Inflammatory macrophage treated with lipopolysaccharide for 1 hour (primary cell): ENCODE results near the gene TMED5.
A peak's percentile ranks its signal among the peaks of the same experiment; 100 is the strongest.
"Not testable (repeated sequence)": the region's sequence is repeated elsewhere in the genome, so short reads cannot be mapped to it uniquely, and the experiment has no call there.

Experiments used
- DNase-seq, 2 donors: peaks; one replicate each; pipeline ENCODE4 v3.0.0-alpha.2; 2020 to 2022

The TMED5 gene

GRCh38 chr1:93171549-93172034 lies 8.6 kb downstream of the TMED5 start:
- DNase-seq: no peak

GRCh38 chr1:93170141-93170678 lies 10.0 kb downstream of the TMED5 start:
- not testable (repeated sequence) for DNase-seq

GRCh38 chr1:93167006-93167405 lies 13.2 kb downstream of the TMED5 start:
- no peak for DNase-seq

GRCh38 chr1:93165895-93166294 lies 14.3 kb downstream of the TMED5 start:
- not testable (repeated sequence) for DNase-seq

- DNase-seq: peak; percentile 46 to 52
Observed at GRCh38 chr1:93164816-93165215, 15.4 kb downstream of the TMED5 start.

- not testable (repeated sequence) for DNase-seq
Observed at GRCh38 chr1:93163314-93163713, 16.9 kb downstream of the TMED5 start.

GRCh38 chr1:93159337-93159736 lies 20.9 kb downstream of the TMED5 start:
- DNase-seq: no peak

GRCh38 chr1:93155335-93155734 lies 24.9 kb downstream of the TMED5 start:
- no peak for DNase-seq

GRCh38 chr1:93154898-93155297 lies 25.3 kb downstream of the TMED5 start:
- DNase-seq: no peak

- DNase-seq: no peak
Observed at GRCh38 chr1:93152835-93153234, 27.4 kb downstream of the TMED5 start.

- DNase-seq: no peak
Observed at GRCh38 chr1:93151474-93151873, 28.7 kb downstream of the TMED5 start.

GRCh38 chr1:93150729-93151128 lies 29.5 kb downstream of the TMED5 start:
- no peak for DNase-seq

GRCh38 chr1:93148001-93148400 lies 32.2 kb downstream of the TMED5 start:
- DNase-seq: no peak

- DNase-seq: no peak
Observed at GRCh38 chr1:93143769-93144168, 36.4 kb downstream of the TMED5 start.

GRCh38 chr1:93143136-93143535 lies 37.1 kb downstream of the TMED5 start:
- DNase-seq: no peak

- DNase-seq: no peak
Observed at GRCh38 chr1:93142161-93142560, 38.1 kb downstream of the TMED5 start.

GRCh38 chr1:93140106-93140505 lies 40.1 kb downstream of the TMED5 start:
- DNase-seq: no peak

GRCh38 chr1:93137604-93138292 lies 42.5 kb downstream of the TMED5 start:
- DNase-seq: no peak

- DNase-seq: no peak
Observed at GRCh38 chr1:93136445-93136844, 43.8 kb downstream of the TMED5 start.

GRCh38 chr1:93132638-93133037 lies 47.6 kb downstream of the TMED5 start:
- no peak for DNase-seq

- DNase-seq: no peak
Observed at GRCh38 chr1:93129507-93130099, 50.6 kb downstream of the TMED5 start.

GRCh38 chr1:93124556-93125355 lies 55.5 kb downstream of the TMED5 start:
- DNase-seq: no peak

- no peak for DNase-seq
Observed at GRCh38 chr1:93123201-93123783, 56.9 kb downstream of the TMED5 start.
